ENCODE results near the gene GPR84. TPM values are rescaled to one million over a fixed set of nuclear protein-coding genes. Genes with fewer than 3 reads are reported as not detected.
A peak's percentile ranks its signal among the peaks of the same experiment; 100 is the strongest.

GPR84 gene
- total RNA-seq, 1 donor from 2014 or later: not detected

- H3K27me3 ChIP-seq (ENCODE audit: insufficient read depth, low read length): no peaks in the 10 kb centered on the region
- Mint-ChIP-seq H3K9me3 (ENCODE audit: unreplicated experiment) (no peaks in the 10 kb centered on the region), H3K4me3 (ENCODE audit: unreplicated experiment) (no peak overlapping the region), H3K36me3 (ENCODE audit: low read depth, unreplicated experiment) (peaks cover 16% of the 10 kb centered on the region), H3K4me1 (ENCODE audit: low read depth, unreplicated experiment) (peaks cover 38% of the 10 kb centered on the region), H3K27ac (ENCODE audit: unreplicated experiment) (no peak overlapping the region), H3K27me3 (ENCODE audit: low read depth, unreplicated experiment) (no peaks in the 10 kb centered on the region)
- H3K79me2 ChIP-seq (ENCODE audit: insufficient read depth, low read length): peaks cover 65% of the 10 kb centered on the region
- H3K36me3 ChIP-seq (ENCODE audit: insufficient read depth, low read length): peaks cover 12% of the 10 kb centered on the region
- H3K27ac ChIP-seq (ENCODE audit: low read depth, low read length): no peak overlapping the region
- H3K9ac ChIP-seq (ENCODE audit: low read length): no peak overlapping the region
- FAIRE-seq (no peak), DNase-seq (ENCODE audit: low read depth) (no peak)
- no peak for TF ChIP-seq EZH2 (IDR thresholded peaks at IDR 0.05; ENCODE audit: insufficient read depth, low read length)
- no peak for TF ChIP-seq CTCF (IDR thresholded peaks at IDR 0.05; ENCODE audit: insufficient read depth, low read depth, low read length)
- H3K4me3 ChIP-seq (ENCODE audit: insufficient read depth, low read depth, low read length): no peak overlapping the region
- H2AFZ ChIP-seq (ENCODE audit: low read depth, low read length): no peak overlapping the region
- peaks cover 82% of the 10 kb centered on the region for H4K20me1 ChIP-seq (ENCODE audit: insufficient read depth, low read length)
- no peaks in the 10 kb centered on the region for H3K9me3 ChIP-seq (ENCODE audit: insufficient read depth, low read depth, low read length)
- H3K4me1 ChIP-seq (ENCODE audit: insufficient read depth, low read length): peaks cover 10% of the 10 kb centered on the region
- peak overlapping the region; percentile 32 for H3K4me2 ChIP-seq (ENCODE audit: low read length)
Observed at GRCh38 chr12:54337280-54337842, 26.9 kb downstream of the GPR84 start.

- no peaks in the 10 kb centered on the region for H3K9me3 Mint-ChIP-seq (ENCODE audit: unreplicated experiment)
- no peak overlapping the region for H3K27ac Mint-ChIP-seq (ENCODE audit: unreplicated experiment)
Observed at GRCh38 chr12:54333420-54334034, 30.8 kb downstream of the GPR84 start.

More at GRCh38 chr12:54333420-54334034, 30.8 kb downstream of the GPR84 start:
- no peaks in the 10 kb centered on the region for H3K27me3 ChIP-seq (ENCODE audit: insufficient read depth, low read length)
- peaks cover 44% of the 10 kb centered on the region for H4K20me1 ChIP-seq (ENCODE audit: insufficient read depth, low read length)
- peaks cover 81% of the 10 kb centered on the region for H3K79me2 ChIP-seq (ENCODE audit: insufficient read depth, low read length)
- TF ChIP-seq EZH2 (IDR thresholded peaks at IDR 0.05; ENCODE audit: insufficient read depth, low read length) (no peak), CTCF (IDR thresholded peaks at IDR 0.05; ENCODE audit: insufficient read depth, low read depth, low read length) (no peak)
- no peak overlapping the region for H3K4me2 ChIP-seq (ENCODE audit: low read length)
- no peak for FAIRE-seq
- H3K9me3 ChIP-seq (ENCODE audit: insufficient read depth, low read depth, low read length): no peaks in the 10 kb centered on the region
- no peak overlapping the region for H3K9ac ChIP-seq (ENCODE audit: low read length)
- H3K4me3 ChIP-seq (ENCODE audit: insufficient read depth, low read depth, low read length): no peak overlapping the region
- no peaks in the 10 kb centered on the region for H3K27me3 Mint-ChIP-seq (ENCODE audit: low read depth, unreplicated experiment)
- H3K4me1 Mint-ChIP-seq (ENCODE audit: low read depth, unreplicated experiment): peaks cover 32% of the 10 kb centered on the region
- peaks cover 18% of the 10 kb centered on the region for H3K4me1 ChIP-seq (ENCODE audit: insufficient read depth, low read length)
- no peak overlapping the region for H3K4me3 Mint-ChIP-seq (ENCODE audit: unreplicated experiment)
- H2AFZ ChIP-seq (ENCODE audit: low read depth, low read length): no peak overlapping the region
- DNase-seq (ENCODE audit: low read depth): no peak
- peaks cover 2% of the 10 kb centered on the region for H3K36me3 Mint-ChIP-seq (ENCODE audit: low read depth, unreplicated experiment)
- no peaks in the 10 kb centered on the region for H3K36me3 ChIP-seq (ENCODE audit: insufficient read depth, low read length)
- H3K27ac ChIP-seq (ENCODE audit: low read depth, low read length): no peak overlapping the region
